Renal cortical epithelial cell (primary cell): Measurements from ENCODE around the gene ANKRD62. TPM values are rescaled to one million over a fixed set of nuclear protein-coding genes. Genes with fewer than 3 reads are reported as not detected.
"Not testable (repeated sequence)": the region's sequence is repeated elsewhere in the genome, so short reads cannot be mapped to it uniquely, and the experiment has no call there.

Experiments used
- DNase-seq: peaks from one replicate; pipeline ENCODE4 v3.0.0-alpha.2; 2011; ENCODE audit warnings: low read depth
- total RNA-seq: library from RNA; depleted of rRNA; stranded (reverse); fragments of >200 nt; gene quantifications from 2 replicates; pipeline ENCODE4 v1.2.3, GENCODE V29; 2014

Gene ANKRD62
- total RNA-seq, 1 donor from 2014 or later = not detected

- no peak for DNase-seq
Measured at GRCh38 chr18:12066910-12067511, 26.6 kb upstream of the ANKRD62 start.

- no peak for DNase-seq
Measured at GRCh38 chr18:12067671-12068070, 26.0 kb upstream of the ANKRD62 start.

GRCh38 chr18:12068316-12068949 is 25.2 kb upstream of the ANKRD62 start:
- not testable (repeated sequence) for DNase-seq

GRCh38 chr18:12068950-12069320 is 24.7 kb upstream of the ANKRD62 start:
- DNase-seq = no peak

- DNase-seq = not testable (repeated sequence)
Measured at GRCh38 chr18:12071066-12071465, 22.6 kb upstream of the ANKRD62 start.

GRCh38 chr18:12072996-12073395 is 20.6 kb upstream of the ANKRD62 start:
- no peak for DNase-seq

- DNase-seq = peak; percentile 29
Measured at GRCh38 chr18:12074736-12075135, 18.9 kb upstream of the ANKRD62 start.

GRCh38 chr18:12076424-12077140 is 17.1 kb upstream of the ANKRD62 start:
- DNase-seq = no peak

GRCh38 chr18:12077994-12078393 is 15.6 kb upstream of the ANKRD62 start:
- not testable (repeated sequence) for DNase-seq

- peak; percentile 92 for DNase-seq
Measured at GRCh38 chr18:12079491-12080237, 14.0 kb upstream of the ANKRD62 start.

GRCh38 chr18:12085136-12085535 is 8.5 kb upstream of the ANKRD62 start:
- no peak for DNase-seq

GRCh38 chr18:12085786-12086185 is 7.9 kb upstream of the ANKRD62 start:
- no peak for DNase-seq

GRCh38 chr18:12086249-12086648 is 7.4 kb upstream of the ANKRD62 start:
- DNase-seq = no peak

GRCh38 chr18:12086677-12087470 is 6.8 kb upstream of the ANKRD62 start:
- DNase-seq = no peak

- no peak for DNase-seq
Measured at GRCh38 chr18:12087471-12088025, 6.1 kb upstream of the ANKRD62 start.

GRCh38 chr18:12088096-12088495 is 5.5 kb upstream of the ANKRD62 start:
- no peak for DNase-seq

GRCh38 chr18:12088731-12089375 is 4.8 kb upstream of the ANKRD62 start:
- no peak for DNase-seq

GRCh38 chr18:12091538-12092141 is 2.0 kb upstream of the ANKRD62 start:
- DNase-seq = no peak

- DNase-seq = no peak
Measured at GRCh38 chr18:12092398-12093229, 1.0 kb upstream of the ANKRD62 start.
